HG02852 (cell line): Measurements from ENCODE around the gene FTCD.
"Not testable (repeated sequence)": the region's sequence is repeated elsewhere in the genome, so short reads cannot be mapped to it uniquely, and the experiment has no call there.

ENCODE experiments used
- ATAC-seq: cut with Tn5 transposase; IDR thresholded peaks from one replicate; pipeline ENCODE4 v1.9.1; 2021; ENCODE audit warnings: mild to moderate bottlenecking, moderate library complexity; ENCODE audit not compliant: unreplicated experiment

Gene FTCD

GRCh38 chr21:46154155-46154954 is 1.0 kb downstream of the FTCD start:
- no peak for ATAC-seq

DNA sequence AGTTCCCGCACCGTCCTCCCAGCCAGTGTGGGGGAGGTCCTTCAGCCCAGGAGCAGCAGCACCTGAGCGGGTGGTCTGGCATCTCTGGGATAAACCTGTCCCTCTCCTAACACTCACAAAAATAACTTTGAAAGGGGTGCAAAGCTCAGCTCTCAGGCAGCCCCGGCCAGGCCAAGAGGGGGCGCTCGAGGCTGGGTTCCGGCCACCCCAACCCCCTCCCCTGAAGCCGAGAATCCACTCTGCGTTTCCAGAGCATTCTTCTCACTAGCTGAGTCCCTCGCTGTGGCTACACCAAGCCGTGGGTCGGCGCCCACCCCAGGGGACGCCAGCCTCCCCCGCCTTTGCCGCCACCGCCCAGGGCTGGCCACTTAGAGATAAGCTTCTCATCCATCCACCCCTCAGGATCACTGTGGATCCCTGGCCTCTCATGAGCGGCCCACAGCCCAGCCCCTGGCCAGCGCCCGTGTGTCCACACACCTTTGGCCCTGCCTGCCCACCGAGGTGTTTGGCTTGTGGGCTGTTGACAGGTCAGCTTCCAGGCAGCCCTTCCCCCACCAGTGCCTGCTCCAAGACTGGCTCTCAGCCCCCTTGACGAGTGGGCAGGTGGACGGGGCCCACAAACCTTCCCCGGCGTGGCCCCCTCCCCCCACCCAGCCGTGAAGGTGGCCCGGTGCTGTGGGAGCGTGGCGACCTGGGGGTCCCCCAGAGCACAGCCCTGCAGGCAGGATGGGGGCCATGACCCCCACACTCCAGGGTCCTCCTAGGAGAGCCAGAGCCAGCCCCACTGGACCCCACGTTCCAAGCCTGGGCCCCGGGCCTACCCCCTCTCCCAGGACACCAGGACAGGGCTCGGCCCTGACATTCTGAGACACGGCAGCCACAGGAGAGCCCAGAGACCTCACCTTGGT is 1.9 kb downstream of the FTCD start:
- ATAC-seq, result no peak

- no peak for ATAC-seq
These were observed 2.5 kb downstream of the FTCD start for GRCh38 chr21:46152927-46153246.

- no peak for ATAC-seq
These were observed 3.1 kb downstream of the FTCD start for GRCh38 chr21:46151989-46152926.

DNA sequence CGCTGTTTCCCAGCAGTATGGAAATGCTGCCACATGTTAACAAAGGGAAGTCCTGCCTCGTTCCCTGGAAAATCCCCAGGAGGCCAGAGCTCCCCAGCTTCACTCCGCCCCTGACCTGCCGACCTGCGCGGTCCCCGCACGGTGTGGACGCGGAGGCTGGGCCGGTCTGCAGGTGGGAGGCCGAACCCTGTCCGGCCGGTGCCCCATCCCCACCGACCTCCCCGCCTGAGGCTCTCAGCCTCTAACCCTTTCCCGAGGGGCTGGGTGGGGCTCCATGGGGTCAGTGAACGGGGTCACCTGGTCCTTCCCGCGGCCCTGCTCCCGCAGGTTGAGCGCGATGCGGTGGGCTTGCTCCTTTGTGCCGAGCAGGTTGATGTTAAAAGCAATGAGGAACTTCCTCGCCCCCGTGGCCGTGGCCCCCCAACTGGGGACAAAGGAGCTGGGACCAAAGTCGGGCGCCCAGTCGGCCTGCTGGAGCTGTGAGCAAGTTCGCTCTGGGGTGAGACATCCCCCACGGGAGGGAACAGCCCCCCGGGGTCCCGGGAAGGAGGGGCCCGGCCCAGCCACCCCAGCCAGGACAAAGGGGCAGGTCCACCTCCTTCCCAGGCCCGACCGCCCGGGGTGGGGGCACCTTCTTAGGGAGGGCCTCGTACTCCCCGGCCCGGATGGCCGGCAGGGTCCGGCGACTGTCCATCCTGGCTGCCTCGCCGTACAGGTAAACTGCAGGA is 4.0 kb downstream of the FTCD start:
- ATAC-seq, result no peak

DNA sequence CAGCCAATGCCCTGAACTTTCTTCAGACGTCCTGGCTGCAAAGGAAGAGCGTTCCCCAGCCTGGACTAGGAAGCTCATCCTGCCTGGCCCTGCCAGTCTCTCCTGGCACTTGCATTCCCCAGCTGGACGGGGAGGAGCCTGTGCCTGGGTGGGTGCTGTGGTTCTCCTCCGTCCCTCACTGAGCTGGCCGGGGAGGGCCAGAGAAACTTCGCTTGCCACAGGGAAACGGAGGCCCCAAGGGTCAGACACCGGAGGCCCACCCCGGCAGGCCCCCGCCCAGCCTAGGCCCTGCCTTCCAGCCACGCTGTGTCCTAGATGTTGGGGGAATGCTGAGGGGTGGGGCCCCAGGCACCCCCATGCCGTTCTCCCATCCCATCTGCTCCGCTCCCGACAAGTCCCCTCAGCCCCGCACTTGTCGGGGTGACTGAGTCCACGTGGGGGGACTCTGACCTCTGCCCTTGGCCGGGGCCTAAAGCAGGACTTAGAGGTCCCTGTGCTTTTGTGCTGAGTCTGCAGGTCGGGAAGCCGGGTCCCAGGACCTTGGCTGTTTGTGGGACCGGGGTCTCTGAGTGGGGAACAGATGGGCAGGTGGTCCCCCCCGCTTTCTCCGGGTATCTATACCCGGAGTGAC is 4.8 kb downstream of the FTCD start:
- no peak for ATAC-seq

DNA sequence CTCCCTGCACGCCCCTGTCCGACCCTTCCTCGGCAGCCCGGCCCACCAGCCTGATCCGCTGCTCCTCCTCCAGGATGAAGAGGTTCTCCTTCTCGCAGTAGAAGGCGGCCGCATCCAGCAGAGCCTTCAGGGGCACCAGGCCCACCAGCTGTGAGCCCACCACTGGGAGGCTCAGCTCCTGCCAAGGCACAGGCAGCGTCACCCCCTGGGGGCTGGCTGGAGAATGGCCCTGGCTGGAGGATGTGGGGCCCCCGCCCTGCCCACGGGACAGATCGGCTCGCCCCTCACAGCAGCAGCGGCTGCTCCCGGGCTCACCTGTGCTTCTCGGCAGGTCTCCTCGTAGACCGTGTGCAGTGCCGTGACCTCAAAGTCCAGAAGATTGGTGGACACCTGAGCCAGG is 5.3 kb downstream of the FTCD start:
- no peak for ATAC-seq

DNA sequence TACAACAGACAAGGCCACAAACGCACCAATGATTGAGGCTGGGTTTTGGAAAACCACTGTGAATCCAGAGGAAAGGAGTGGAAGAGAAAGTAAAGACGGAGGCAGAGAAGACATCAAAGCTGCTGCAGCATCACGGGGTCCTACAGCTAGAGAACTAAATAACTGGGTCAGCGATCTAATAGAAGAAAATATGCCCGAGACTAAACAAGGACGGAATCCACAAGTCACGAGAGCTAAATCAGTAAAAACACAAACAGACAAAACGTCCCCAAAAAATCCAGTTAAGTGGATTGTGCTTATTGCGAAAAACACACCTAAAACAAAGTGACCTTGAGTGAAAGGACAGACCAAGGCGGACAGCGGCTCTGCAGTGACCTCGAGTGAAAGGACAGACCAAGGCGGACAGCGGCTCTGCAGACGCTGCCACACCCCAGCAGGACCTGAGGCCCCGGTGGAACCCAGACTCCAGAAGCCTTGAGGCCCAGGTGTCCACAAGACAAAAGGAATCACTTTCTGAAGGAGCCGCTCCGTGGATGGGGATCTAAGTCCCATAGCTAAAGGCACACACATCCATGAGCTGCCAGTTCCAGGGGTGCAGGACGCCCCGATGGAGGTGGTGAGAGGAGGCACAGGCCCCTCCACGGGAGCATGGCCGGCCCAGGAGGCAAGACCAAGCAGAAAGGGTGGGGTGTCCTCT is 6.0 kb downstream of the FTCD start:
- no peak for ATAC-seq

DNA sequence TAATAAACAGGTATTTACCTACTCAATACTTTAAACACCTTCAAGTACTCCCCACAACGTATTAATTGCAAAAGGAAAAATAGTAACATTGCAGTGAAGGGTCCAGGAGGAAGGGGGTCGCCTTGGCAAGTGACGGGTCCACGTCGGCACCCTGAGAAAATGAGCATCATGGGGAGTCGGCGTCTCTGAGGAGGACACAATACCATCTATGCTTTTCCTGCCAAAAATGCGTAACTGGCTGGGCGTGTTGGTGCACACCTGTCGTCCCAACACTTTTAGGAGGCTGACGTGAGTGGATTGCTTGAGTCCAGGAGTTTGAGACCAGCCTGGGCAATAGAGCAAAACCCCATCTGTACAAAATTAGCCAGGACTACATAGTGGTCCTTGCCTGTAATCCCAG is 7.3 kb downstream of the FTCD start:
- no peak for ATAC-seq

DNA sequence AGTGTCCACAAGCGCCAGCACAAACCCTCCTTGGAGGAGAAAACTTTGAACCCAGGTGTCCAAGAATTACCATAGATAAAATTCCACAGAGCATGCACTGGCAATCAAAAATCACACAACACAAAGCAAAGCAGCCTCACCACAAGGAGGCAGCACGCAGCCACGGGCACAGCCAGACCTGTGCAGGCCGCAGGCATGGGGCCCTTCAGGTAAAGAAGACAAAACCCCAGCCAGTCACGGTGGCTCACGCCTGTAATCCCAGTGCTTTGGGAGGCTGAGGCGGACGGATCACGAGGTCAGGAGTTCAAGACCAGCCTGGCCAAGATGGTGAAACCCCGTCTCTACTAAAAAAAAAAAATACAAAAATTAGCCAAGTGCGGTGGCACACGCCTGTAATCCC is 8.0 kb downstream of the FTCD start:
- ATAC-seq, result not testable (repeated sequence)

- no peak for ATAC-seq
These were observed 8.5 kb downstream of the FTCD start for GRCh38 chr21:46146856-46147255.

DNA sequence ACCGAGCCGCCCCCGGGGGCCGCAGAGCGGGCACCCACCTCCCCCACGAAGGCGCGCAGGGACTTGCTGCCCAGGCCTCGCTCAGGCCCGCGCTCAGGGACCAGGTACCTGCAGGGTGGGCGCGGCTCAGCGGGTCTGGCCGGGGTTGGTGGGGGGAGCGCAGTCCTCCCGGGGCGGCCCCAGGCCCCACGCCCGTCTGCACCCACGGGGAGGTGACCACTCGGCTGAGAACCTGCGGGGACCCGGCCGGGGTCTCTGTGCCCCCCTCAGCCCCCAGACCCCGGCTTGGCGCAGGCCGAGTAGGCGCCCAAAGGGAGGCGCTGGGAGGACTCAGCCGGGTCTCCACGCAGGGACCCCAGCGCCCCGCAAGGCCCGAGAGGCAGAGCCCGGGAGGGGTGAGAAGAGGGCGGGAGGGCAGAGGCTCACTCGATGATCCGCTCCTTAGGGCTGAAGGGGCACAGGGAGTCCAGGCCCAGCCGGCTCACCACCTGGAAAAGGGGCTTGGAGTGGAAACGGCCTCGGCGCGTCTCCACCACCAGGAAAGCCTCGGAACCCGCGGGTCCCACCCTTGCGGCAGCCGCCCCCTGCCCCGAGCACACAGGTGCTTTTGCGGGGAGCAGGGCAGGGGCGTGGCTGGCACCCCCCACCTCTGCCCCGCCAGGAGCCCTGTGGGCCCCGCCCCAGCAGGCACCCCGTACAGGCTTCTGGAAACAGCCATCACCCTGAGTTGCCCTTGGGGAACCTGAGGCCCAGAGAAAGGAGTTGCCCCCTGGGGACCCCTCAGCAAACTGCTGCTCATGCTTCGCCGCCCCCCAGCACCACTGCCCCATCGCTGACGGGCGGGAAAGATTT is 9.3 kb downstream of the FTCD start:
- no peak for ATAC-seq

GRCh38 chr21:46145159-46145839 is 10.1 kb downstream of the FTCD start:
- no peak for ATAC-seq

GRCh38 chr21:46144464-46145070 is 10.8 kb downstream of the FTCD start:
- no peak for ATAC-seq

DNA sequence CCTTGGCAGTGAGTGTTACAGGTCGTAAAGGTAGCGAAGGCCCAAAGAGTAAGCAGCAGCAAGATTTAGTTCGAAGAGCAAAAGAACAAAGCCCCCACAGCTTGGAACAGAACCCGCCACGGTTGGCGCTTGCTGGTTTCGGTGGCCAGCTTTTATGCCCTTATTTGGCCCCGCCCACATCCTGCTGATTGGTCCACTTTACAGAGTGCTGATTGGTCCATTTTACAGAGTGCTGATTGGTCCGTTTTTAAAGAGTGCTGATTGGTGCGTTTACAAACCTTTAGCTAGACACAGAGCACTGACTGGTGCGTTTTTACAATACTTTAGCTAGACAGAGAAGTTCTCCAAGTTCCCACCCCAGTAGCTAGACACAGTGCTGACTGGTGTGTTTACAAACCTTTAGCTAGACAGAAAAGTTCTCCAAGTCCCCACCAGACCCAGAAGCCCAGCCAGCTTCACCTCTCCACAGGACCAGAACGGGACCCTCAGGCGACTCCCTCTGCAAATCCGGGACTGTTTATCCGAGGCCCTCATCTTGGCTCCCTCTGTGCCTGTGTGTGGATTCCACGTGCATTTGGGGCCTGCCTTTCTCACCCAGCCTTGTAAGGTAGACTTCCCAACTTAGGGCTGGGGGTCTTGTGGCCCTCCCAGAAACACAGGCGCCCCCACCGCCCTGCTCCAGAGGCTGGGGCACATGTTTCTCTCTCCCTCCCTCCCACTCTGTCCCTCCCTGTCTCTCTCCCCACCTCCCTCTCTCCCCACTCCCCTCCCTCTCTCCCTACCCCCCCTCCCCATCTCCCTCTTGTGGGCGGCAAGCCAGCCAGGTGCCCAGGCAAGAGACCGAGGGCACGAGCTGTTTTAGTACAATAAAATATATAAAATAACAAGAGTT is 12.6 kb downstream of the FTCD start:
- ATAC-seq, result no peak

DNA sequence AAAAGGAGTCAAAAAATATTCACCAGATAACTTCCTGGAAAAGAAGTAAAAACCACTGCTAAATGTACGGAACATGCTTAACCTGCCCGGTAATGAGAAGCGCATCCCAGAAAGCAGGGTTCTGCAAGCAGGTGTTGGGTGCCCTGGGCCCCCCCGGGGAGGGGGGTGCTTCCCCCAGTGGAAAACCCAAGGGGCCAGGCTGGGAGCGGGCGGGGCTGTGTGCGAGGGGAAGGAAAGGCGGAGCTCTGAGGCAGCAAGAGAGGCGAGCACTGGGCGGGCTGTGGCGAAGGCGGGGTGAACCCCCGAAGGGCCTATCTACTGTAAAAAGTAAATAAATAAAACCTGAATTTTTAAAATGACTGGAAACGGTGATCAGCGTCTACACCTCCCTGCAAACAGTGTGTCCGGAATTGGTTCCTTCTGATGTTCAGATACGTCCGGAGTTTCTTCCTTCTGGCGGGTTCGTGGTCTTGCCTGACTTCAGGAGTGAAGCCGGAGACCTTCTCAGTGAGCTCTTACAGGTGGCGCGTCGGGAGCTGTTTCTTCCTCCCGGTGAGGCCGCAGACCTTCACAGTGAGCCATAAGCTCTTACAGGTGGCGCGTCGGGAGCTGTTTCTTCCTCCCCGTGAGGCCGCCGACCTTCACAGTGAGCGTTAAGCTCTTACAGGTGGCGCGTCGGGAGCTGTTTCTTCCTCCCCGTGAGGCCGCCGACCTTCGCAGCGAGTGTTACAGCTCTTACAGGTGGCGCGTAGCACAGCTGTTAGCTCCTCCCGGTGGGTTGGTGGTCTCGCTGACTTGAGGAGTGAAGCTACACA is 13.4 kb downstream of the FTCD start:
- ATAC-seq, result no peak
